Measurements from ENCODE around the gene CYP1B1.

The CYP1B1 gene

GRCh38 chr2:38105922-38106321 is 30.0 kb upstream of the CYP1B1 start:
- TF ChIP-seq SIN3A (IDR thresholded peaks at IDR 0.05; ENCODE audit: borderline replicate concordance, insufficient read depth, low read length) (no peak), FOXP2 (optimal IDR thresholded peaks at IDR 0.05; ENCODE audit: borderline replicate concordance, extremely low read depth, extremely low read length, insufficient read depth) (no peak), REST (IDR thresholded peaks at IDR 0.05; ENCODE audit: insufficient read depth in 1 of 2, low read depth in 2 of 2, low read length in 2 of 2) (no peak)

- TF ChIP-seq POLR2AphosphoS5 (IDR thresholded peaks at IDR 0.05; ENCODE audit: low read depth, low read length), result no peak
- TF ChIP-seq SIN3A (IDR thresholded peaks at IDR 0.05; ENCODE audit: borderline replicate concordance, insufficient read depth, low read length), result no peak
- TF ChIP-seq FOXP2 (optimal IDR thresholded peaks at IDR 0.05; ENCODE audit: borderline replicate concordance, extremely low read depth, extremely low read length, insufficient read depth), result no peak
- no peak for TF ChIP-seq REST (IDR thresholded peaks at IDR 0.05; ENCODE audit: insufficient read depth in 1 of 2, low read depth in 2 of 2, low read length in 2 of 2)
- TF ChIP-seq TAF1 (IDR thresholded peaks at IDR 0.05; ENCODE audit: borderline replicate concordance, insufficient read depth, low read length), result no peak
Measured at GRCh38 chr2:38104598-38104997, 28.6 kb upstream of the CYP1B1 start.

GRCh38 chr2:38100328-38100727 is 24.4 kb upstream of the CYP1B1 start:
- TF ChIP-seq POLR2AphosphoS5 (IDR thresholded peaks at IDR 0.05; ENCODE audit: low read depth, low read length), result no peak
- TF ChIP-seq FOXP2 (optimal IDR thresholded peaks at IDR 0.05; ENCODE audit: borderline replicate concordance, extremely low read depth, extremely low read length, insufficient read depth), result no peak
- TF ChIP-seq SIN3A (IDR thresholded peaks at IDR 0.05; ENCODE audit: borderline replicate concordance, insufficient read depth, low read length), result no peak
- no peak for TF ChIP-seq TAF1 (IDR thresholded peaks at IDR 0.05; ENCODE audit: borderline replicate concordance, insufficient read depth, low read length)
- no peak for TF ChIP-seq REST (IDR thresholded peaks at IDR 0.05; ENCODE audit: insufficient read depth in 1 of 2, low read depth in 2 of 2, low read length in 2 of 2)

GRCh38 chr2:38099099-38100028 is 23.4 kb upstream of the CYP1B1 start:
- TF ChIP-seq SIN3A (IDR thresholded peaks at IDR 0.05; ENCODE audit: borderline replicate concordance, insufficient read depth, low read length), result no peak
- no peak for TF ChIP-seq REST (IDR thresholded peaks at IDR 0.05; ENCODE audit: insufficient read depth in 1 of 2, low read depth in 2 of 2, low read length in 2 of 2)
- no peak for TF ChIP-seq POLR2AphosphoS5 (IDR thresholded peaks at IDR 0.05; ENCODE audit: low read depth, low read length)
- no peak for TF ChIP-seq TAF1 (IDR thresholded peaks at IDR 0.05; ENCODE audit: borderline replicate concordance, insufficient read depth, low read length)
- no peak for TF ChIP-seq FOXP2 (optimal IDR thresholded peaks at IDR 0.05; ENCODE audit: borderline replicate concordance, extremely low read depth, extremely low read length, insufficient read depth)
